ENCODE results near the gene TADA2B.
"Not testable (repeated sequence)": the region's sequence is repeated elsewhere in the genome, so short reads cannot be mapped to it uniquely, and the experiment has no call there.

The TADA2B gene

DNA sequence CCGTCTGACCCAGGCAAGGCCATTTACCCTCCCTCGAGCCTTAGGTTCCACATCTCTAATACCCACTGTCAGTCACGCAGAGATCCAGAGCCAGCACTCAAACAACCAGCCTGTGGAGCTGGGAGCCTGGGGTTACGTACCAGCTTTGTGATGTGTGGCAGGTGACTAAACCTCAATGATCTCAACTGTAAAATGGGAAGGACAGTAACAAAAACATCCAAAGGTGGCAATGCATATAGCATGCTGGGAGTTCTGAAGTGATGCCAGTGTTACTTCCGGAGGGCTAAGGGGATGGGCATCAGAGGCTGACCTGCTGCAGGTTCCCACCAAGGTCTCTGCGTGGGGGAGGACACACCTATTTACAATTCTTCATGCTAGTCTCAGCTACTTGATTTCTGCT, 18.6 kb downstream of the TADA2B start:
- DNase-seq, result no peak

DNA sequence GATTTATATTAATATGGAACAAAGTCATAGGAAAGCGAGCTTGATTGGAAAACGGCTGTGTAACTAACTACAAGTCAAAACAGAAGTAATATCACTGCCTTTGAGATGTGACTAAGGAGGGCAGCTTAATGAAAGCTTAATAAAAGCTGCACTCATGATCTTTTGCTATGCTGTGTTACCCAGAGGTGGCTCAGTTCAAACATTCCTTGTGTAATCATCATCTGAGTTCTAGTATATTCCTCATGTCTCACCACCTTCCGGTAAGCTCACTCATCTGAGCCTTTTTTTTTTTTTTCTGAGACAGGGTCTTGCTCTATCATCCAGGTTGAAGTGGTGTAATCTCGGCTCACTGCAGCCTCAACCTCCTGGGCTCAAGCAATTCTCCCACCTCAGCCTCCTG, 19.6 kb downstream of the TADA2B start:
- no peak for DNase-seq

DNA sequence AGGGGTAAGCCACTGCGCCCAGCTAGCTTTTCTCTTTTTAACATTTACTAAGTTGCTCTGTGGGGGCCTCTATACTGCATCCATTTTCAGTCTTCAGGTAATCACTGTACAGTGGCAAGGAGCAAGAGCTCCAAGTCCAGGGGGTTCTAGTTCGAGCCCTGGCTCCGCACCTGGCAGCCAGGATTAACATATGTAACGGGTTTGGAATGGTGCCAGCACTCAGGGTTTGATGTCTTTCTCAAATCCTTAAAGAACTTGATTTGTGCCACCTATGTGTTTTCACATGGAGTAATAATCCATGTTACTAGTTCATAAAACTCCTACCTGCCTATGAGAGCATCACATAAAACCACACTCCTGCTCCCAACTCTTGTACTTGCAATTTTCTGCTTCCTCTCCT, 20.2 kb downstream of the TADA2B start:
- no peak for DNase-seq

DNA sequence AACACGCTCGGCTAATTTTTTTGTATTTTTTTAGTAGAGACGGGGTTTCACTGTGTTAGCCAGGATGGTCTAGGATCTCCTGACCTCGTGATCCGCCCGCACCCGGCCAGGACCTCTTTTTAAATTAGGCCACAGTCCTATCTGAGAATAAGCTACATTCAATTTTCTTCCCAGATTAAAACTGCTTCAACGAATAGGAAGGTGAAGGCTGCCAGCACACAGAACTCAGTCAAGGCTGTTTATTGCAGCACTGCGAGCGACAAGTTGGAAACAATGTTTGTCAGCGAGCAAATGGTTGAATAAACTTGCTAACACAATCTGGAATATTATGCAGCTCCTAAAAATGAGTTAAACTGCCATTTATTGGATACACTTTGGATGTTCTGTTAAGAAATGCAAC, 22.8 kb downstream of the TADA2B start:
- DNase-seq, result no peak

DNA sequence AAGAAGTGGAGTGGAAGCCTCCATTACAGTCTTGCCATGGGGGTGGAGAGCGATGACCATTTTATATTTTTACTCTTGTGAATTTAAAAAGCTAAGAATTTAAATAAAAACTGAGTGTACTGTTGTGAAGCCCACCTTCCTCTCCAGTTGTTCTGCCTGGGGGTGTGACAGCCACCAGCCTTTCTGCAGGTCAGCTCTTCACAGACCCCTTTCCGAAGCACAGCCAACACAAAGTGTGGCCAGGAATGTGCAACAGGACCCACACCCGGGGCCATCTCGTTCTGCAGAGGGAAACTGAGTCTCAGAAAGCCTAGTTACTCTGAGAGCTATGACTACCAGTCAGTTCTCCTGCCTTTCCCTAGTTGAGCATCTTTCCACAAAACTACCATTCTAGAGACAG, 23.3 kb downstream of the TADA2B start:
- no peak for DNase-seq

DNA sequence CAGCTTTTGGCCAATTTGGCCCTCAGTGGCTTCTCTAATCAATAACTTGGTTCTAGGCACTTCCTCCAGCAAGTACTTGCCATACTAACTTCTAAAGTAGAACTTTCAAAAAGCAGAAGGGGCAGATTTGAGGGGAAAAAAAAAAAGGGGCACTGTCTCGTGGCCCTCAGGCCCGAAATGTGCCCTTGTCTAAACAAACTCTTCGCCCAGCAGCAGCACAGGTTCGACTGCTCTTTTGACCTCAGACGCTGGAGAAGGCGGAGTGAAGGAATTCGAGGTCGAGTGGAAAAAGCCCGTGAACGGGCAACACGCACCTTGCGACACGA, 23.9 kb downstream of the TADA2B start:
- no peak for DNase-seq

DNA sequence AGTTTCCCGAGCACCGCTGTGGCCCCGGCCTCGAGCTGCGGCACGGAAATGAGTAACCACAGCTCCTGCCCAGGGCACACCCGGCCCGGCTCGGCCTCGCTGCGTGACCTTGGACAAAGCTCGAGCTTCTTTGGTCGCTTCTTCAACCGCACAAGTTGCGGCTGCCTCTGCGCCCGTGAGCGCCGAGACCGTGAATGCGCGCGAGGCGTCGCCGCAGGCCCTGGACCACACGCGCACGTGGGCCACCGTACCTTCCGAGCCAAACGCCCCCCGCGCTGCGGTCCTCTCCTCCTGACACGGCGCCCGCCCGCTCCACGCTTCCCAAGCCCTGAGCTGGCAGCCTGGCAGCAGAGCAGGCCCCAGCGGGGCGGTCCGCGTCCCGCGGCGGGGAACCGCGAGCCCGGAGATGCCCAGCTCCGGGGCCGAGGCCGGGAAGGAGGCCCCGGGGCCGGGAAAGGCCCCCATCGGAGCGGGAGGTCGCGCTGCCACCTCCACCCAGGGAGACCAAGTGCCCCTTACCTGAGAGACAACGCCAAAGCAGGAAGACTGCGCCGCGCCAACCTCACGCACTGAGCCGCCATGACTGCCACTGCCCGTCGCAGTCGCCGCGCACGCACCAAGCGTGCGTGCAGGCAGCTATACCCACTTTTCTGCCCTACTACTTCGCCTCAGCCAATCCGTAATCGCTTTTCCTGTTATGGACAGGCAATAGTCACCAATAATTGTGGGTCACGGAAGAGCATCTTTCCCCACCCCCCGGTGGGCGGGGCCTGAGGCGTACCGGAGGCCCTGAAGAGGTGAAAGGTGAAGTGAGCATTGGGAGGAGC, 24.5 kb downstream of the TADA2B start, which contains the start of gene GRPEL1:
TSS of gene GRPEL1 (minus strand) at position 613 of the 827 bp plus-strand sequence. CDS start at position 581, 32 bp downstream.
- peak; percentile 93 to 97 for DNase-seq

DNA sequence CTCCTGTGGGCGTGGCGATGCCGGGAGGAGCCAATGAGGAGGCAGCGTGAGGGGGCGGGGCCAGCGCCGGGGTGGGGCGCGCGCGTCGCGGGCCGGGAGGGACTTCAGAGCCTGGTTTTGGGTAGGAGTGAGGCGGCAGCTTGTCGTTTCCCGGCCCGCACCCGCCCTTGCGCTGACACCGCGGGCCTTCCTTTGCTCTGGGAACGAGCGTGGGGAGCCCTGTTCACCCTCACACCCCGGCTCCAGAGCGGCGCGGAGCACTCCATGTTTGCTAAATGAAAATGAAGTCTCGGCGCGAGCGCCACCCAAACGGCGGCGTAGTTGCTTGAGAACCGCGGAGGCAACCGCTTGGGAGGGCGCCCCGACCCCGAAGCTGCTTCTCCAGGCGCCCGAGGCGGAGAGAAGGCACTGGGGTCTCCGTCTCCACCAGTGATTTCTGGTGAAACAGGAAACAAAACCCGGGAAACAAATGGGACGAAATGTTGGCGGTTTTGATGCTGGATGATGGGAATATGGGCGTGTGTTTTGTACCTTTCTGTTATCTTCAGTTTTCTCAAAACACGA, 25.2 kb downstream of the TADA2B start:
- DNase-seq, result no peak

DNA sequence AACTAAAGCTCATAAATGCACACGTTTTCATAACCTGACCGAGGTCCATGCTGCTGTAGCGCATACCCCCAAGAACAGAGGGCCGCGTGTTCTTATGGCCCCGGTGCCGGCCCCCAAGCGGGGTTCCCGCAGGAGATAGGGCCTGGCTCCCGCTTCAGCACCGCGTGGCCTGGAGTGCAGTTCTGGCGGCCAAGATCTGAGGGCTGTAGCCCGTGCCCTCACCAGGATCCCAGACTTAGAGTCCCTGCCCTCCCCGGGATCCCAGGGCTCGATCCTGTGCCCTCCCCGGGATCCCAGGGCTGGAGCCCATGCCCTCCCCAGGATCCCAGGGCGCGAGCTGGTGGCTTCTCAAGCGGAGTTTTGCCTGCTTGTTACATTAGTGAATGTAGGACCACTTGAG, 25.7 kb downstream of the TADA2B start:
- DNase-seq, result no peak

DNA sequence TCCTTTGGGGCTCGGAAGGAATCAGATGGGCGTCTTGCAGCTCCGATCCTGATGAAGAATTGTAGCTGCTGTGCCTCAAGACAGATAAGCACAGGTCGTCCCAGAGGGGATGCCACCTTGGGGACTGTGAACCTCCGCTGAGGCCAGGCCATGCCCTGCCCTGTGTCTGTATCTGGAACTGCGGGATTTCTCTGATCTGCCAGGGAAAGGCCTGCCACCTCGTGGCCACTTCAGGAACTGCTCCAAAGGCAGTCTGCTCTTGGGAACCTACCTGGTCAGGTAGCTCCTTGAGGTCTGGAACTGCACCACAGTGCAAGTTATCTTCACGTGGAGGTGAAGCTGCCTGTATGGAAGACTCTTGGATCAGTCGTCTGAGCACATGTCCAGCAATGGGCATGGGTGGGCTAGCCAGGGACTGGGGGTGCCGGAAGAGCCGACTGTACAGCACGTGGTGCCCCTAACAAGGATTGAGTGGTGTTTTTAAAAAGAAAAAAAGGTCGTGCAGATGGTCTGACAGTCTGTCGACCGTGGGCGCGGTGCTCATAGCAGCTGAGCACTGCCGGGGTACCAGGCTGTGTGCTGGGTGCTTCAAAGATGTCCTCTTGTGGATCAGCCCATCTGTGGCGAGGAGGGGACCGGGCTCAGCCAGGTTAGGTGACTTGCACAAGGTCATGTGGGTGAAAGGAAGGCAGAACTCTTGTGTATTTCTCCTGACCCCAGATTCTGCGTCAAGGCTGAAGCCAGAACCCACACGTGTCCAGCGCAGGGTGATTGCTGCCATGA, 27.7 kb downstream of the TADA2B start:
- DNase-seq, result peak in 1 of 2 experiments; percentile 39

DNA sequence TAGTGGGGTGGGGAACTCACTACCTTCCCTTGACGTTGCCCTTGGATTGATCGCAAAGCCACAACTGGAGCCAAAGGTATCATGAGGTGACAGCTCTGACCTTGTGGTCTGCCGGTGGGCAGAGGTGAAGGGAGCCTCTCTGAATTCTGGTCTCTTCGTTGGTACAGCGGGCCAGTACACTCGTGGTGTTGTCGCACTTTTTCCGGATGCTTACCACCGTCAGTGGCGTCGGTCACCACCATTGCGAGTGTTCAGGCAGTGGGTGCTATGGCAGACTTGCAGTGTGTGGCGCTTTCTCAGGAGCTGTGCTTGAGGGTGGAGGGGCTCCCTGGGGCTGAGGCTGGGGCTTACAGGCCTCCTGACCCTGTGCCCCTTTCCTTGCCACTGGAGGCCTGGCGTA, 29.9 kb downstream of the TADA2B start:
- DNase-seq, result no peak

DNA sequence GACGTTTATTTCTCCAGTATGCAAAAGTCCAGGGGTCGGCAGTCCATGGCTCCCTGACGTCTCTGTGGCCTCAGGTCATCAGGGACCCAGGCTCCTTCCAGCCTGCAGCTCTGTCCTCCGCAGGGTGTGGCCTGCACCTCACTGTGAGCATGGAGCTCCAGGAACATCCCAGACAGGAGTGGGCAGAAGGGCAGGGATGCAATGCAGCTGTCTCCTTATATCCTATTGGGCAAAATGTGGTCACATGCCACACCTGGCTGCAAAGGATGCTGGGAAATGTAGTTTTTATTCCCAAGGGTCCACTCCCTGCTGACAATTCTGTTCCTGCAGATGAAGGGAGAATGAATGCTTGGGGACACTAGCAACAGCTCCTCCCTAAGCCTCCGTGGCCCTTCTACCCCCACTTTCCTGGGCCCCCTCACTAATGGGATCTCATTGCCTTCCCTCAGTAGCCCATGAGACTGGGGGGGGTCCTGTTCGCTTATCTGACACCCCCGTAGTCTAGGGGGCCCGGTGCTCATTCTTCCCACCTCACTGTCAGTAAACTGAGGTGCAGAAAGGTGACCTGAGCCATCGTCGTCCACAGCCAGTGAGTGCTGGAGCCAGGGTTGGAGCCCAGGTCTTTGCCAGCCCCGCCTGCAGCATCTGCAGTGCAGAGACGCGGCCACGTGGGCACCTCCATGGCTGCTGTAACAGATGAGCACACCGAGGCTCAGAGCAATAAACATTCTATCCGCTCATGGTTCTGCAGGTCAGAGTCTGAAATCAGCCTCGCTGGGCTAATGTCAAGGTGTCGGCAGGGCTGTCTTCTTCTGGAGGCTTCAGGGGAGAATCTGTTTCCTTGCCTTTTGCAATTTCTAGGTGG, 30.6 kb downstream of the TADA2B start:
- DNase-seq, result peak in 1 of 2 experiments; percentile 39

DNA sequence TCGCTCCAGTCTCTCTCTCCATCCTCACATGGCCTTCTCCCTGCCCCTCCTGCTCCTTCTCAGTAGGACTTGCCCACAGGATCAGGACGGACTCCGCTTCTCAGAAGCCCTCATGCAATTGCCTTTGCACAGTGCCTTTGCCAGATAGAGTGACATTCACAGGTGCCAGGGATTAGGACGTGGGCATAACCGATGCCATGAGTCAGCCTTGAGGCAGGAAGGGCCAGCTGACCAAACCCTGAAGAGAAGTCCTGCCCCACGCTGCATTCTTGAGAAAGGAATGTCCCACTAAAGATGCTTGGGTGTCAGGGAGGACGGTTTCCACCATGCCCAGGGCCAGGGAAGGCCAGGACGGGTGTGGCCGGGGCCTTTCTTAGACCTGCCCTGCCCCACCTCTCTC, 31.3 kb downstream of the TADA2B start:
- no peak for DNase-seq

DNA sequence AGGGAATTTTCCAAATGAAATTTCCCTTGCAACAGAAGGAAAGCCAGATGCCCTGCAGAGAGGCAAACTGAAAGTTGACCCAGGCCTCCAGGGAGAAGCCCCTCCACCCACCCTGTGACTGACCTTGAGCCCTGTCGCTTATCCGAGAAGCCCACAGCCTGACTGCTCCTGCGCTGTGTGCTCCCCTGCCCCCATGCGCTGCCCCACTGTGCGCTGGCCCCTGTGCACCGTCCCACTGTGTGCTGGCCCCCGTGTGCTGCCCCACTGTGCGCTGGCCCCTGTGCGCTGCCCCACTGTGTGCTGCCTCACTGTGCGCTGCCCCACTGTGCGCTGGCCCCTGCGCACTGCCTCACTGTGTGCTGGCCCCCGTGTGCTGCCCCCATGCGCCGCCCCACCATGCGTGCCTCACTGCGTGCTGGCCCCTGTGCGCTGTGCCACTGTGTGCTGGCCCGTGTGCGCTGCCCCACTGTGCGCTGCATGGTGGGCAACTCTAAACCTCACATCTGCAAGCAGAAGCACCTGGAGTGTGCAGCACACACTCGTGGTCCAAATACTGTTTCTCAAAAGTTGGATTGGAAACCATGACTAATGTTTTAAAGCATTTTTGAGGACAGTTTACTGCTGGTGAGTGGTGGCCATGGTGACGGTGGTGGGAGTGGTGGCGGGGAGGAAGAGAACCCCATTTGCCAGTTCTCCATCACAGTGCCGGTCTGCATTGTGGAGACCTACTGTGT, 33.0 kb downstream of the TADA2B start:
- no peak for DNase-seq

DNA sequence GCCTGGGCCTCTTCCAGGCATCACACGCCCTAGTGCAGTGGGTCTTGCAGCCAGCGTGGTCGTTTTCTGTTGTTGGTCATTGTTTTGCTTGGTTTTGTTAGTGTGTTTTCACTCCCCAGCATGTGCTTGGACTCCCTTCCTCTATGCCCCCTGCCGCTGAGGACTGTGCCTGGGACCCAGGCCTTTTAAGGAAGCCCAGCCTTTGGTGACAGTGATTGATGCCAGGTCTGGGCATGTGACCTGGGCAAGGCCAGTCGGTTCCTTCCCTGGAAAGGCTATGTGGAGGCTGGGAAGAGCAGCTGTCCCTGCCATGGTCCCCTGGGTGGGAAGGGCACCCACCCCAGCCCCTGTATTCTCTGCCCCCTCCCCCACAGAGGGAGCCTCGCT, 33.5 kb downstream of the TADA2B start:
- DNase-seq, result no peak

DNA sequence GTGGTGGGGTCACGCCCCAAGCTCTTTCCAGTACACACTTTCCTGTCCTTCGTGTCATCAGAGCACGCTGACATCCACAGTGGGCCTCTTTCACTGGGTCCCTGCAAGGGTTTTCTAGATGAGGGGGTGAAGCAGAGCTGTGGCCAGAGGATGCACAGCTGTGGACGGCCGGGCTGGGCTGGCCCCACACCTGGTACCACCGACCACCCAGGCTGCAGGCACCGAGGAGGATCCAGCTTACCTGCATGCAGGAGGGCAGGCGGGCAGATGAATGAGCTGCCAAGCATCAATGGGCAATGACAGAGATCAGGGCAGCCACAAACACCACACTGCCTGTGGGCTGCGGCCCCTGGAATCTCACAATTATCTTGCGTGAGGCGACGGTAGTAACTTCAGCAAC, 34.2 kb downstream of the TADA2B start:
- no peak for DNase-seq

DNA sequence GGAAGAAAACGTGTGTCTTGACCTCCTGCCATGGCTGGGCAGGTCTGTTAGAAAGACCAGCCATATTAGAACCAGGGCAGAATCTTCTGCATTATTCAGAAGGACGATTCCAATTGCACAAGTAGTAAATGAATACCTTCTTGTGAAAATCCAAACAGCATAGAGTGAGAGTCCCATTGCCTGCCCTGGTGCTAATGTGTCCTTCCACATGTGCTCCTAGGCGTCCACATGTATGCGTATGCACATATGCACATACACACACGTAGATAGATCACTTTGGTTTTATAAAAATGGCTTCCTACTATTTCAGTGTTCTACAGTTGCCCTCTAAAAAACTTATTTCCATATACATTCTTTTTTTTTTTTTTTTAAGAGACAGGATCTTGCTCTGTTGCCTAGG, 34.9 kb downstream of the TADA2B start:
- DNase-seq, result no peak

DNA sequence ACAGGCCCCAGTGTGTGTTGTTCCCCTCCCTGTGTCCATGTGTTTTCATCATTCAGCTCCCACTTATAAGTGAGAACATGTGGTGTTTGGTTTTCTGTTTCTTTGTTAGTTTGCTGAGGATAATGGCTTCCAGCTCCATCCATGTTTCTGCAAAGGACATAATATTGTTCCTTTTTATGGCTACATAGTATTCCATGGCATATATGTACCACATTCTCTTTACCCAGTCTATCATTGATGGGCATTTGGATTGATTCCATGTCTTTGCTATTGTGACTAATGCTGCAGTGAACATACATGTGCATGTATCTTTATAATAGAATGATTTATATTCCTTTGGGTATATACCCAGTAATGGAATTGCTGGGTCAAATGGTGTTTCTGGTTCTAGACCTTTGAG, 36.3 kb downstream of the TADA2B start:
- DNase-seq, result not testable (repeated sequence)

DNA sequence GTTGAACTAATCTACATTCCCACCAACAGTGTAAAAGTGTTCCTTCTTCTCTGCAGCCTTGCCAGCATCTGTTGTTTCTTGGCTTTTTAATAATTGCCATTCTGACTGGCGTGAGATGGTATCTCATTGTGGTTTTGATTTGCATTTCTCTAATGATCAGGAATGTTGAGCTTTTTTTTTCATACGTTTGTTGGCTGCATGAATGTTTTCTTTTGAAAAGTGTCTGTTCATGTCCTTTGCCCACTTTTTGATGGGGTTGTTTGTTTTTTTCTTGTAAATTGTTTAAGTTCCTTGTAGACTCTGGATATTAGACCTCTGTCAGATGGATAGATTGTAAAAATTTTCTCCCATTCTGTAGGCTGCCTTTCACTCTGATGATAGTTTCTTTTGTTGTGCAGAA, 36.7 kb downstream of the TADA2B start:
- not testable (repeated sequence) for DNase-seq

DNA sequence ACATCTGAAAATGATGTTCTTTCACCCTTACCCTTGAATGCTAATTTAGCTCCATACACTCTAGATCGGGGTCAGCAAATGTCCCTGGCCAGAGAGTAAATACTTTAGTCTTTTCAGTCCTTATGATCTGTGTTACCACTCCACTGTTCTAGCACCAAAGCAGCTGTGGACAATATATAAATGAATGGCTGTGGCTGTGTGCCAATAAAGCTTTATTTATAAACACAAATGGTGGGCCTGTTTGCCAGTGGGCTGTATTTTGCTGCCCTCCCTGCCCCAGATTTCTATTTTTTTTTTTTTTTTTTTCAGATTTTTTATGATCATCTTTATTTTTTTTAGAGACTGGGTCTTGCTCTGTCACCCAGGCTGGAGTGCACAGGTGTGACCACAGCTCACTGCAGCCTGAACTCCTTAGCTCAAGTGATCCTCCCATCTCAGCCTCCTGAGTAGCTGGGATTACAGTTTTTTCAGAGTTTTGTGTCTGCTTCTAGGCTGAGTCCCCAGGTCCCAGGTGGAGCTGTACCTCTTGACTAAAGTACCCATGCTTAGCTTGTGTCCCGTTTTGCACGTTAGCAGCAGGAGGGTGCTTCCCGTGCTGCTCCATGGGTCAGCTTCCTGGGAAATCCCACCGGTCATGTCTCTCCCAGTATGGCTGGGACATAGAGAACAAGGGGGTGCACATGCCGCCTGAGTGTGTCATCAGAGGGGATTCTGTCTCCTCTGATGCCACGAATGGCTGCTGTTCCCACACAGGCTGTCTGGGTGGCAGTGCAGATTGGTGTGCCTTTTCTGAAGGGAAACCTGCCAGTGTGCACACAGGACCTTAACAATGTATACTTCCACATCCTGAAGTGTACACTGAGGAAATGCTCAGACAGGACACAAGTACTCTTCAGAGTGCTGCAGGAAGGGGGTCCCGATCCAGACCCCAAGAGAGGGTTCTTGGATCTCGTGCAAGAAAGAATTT, 40.7 kb downstream of the TADA2B start:
- no peak for DNase-seq

DNA sequence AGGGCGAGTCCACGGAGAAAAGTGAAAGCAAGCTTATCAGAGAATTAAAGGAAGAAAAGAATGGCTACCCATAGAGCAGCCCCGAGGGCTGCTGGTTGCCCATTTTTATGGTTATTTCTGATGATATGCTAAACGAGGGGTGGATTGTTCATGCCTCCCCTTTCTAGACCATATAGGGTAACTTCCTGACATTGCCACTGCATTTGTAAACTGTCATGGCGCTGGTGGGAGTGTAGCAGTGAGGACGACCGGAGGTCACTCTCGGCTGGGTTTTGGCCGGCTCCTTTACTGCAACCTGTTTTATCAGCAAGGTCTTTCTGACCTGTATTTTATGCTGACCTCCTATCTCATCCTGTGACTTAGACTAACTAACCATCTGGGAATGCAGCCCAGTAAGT, 41.4 kb downstream of the TADA2B start:
- DNase-seq, result not testable (repeated sequence)

Data from NCI-H446 (cell line).